Measurements from ENCODE around the gene DCD. TPM values are rescaled to one million over a fixed set of nuclear protein-coding genes. Genes with fewer than 3 reads are reported as not detected.

DCD gene
- polyA plus RNA-seq, 1 donor from 2014 or later, result not detected

DNA sequence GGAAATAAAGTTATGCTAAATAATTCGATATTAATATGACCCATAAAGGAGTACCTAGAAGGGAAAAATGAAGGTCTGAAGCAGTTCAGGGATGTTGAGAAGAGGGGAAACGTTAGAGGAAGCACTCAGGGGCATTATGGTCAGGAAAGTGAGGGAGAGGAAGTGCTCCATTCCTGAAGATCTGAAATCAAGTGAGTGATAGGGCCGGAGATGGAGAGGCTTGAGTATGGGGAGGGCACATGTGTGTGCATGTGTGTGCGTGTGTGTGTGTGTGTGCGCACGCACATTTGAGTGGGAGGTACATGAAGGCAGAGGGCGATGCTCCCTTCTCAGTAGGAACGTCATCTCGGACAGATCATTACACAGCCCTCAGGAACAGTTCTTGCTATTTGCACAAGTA is 4.9 kb upstream of the DCD start:
- TF ChIP-seq SMC3 (conservative IDR thresholded peaks at IDR 0.05; ENCODE audit: poor library complexity) (no peak), EZH2 (IDR thresholded peaks at IDR 0.05; ENCODE audit: borderline replicate concordance, insufficient read depth, low read length, poor library complexity, severe bottlenecking) (no peak), POLR2AphosphoS5 (IDR thresholded peaks at IDR 0.05) (no peak), REST (IDR thresholded peaks at IDR 0.05; ENCODE audit: borderline replicate concordance) (no peak), RAD21 (conservative IDR thresholded peaks at IDR 0.05) (no peak)

DNA sequence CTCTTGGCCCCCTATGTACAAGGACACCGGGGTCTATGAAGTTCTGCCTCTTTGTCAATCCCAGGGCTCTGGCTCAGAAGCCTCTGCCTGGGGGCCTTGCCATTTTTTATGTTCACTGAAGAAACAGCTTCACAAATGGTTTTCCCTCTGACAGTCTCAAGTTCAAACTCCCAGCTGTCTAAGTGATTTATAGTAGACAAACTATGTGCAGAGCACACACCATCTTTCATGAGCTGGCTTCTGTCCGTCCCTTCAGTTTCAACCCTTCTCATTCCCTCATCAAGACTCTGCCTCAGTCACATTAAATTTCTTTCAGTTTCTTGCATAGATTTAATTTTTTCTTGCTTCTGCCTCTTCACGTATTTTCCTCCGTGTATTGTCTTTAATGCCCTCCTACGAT is 2.7 kb upstream of the DCD start:
- Histone ChIP-seq H3K27ac (ENCODE audit: low read length) (no peak overlapping the region), H3K9me3 (ENCODE audit: low read length) (no peaks in the 10 kb centered on the region), H3K79me2 (replicated peaks; ENCODE audit: insufficient read depth, low read length) (no peaks in the 10 kb centered on the region), H3K9me2 (ENCODE audit: insufficient read depth, low read length) (no peaks in the 10 kb centered on the region), H3F3A (ENCODE audit: insufficient read depth, low read length, poor library complexity, severe bottlenecking) (no peaks in the 10 kb centered on the region), H3K9ac (ENCODE audit: low read length) (no peak overlapping the region), H3K27me3 (ENCODE audit: insufficient read depth, low read depth, low read length) (no peaks in the 10 kb centered on the region), H4K20me1 (ENCODE audit: insufficient read depth) (no peaks in the 10 kb centered on the region), H2AFZ (ENCODE audit: low read depth, low read length) (no peak overlapping the region), H3K4me3 (ENCODE audit: low read length) (no peak overlapping the region), H3K36me3 (ENCODE audit: insufficient read depth, low read length) (no peaks in the 10 kb centered on the region), H3K4me2 (ENCODE audit: low read length) (no peak overlapping the region)
- TF ChIP-seq, protein P1, sequence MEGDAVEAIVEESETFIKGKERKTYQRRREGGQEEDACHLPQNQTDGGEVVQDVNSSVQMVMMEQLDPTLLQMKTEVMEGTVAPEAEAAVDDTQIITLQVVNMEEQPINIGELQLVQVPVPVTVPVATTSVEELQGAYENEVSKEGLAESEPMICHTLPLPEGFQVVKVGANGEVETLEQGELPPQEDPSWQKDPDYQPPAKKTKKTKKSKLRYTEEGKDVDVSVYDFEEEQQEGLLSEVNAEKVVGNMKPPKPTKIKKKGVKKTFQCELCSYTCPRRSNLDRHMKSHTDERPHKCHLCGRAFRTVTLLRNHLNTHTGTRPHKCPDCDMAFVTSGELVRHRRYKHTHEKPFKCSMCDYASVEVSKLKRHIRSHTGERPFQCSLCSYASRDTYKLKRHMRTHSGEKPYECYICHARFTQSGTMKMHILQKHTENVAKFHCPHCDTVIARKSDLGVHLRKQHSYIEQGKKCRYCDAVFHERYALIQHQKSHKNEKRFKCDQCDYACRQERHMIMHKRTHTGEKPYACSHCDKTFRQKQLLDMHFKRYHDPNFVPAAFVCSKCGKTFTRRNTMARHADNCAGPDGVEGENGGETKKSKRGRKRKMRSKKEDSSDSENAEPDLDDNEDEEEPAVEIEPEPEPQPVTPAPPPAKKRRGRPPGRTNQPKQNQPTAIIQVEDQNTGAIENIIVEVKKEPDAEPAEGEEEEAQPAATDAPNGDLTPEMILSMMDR (IDR thresholded peaks at IDR 0.05; ENCODE audit: poor library complexity, severe bottlenecking), result no peak
- TF ChIP-seq EZH2 (IDR thresholded peaks at IDR 0.05; ENCODE audit: borderline replicate concordance, insufficient read depth, low read length, poor library complexity, severe bottlenecking) (no peak), SMC3 (conservative IDR thresholded peaks at IDR 0.05; ENCODE audit: poor library complexity) (no peak), RAD21 (conservative IDR thresholded peaks at IDR 0.05) (no peak), EP300 (conservative IDR thresholded peaks at IDR 0.05; ENCODE audit: poor library complexity, severe bottlenecking) (no peak), POLR2AphosphoS5 (IDR thresholded peaks at IDR 0.05) (no peak), REST (IDR thresholded peaks at IDR 0.05; ENCODE audit: borderline replicate concordance) (no peak), MXI1 (conservative IDR thresholded peaks at IDR 0.05; ENCODE audit: poor library complexity, severe bottlenecking) (no peak), TAF1 (IDR thresholded peaks at IDR 0.05; ENCODE audit: low read depth) (no peak)

More for the DNA sequence above, 4.9 kb upstream of the DCD start:
- Histone ChIP-seq H3K27me3 (ENCODE audit: insufficient read depth, low read depth, low read length) (no peaks in the 10 kb centered on the region), H4K20me1 (ENCODE audit: insufficient read depth) (no peaks in the 10 kb centered on the region), H3K9ac (ENCODE audit: low read length) (no peak overlapping the region), H3F3A (ENCODE audit: insufficient read depth, low read length, poor library complexity, severe bottlenecking) (no peaks in the 10 kb centered on the region), H3K27ac (ENCODE audit: low read length) (no peak overlapping the region), H2AFZ (ENCODE audit: low read depth, low read length) (no peak overlapping the region), H3K9me3 (ENCODE audit: low read length) (no peaks in the 10 kb centered on the region), H3K4me3 (ENCODE audit: low read length) (no peak overlapping the region), H3K79me2 (replicated peaks; ENCODE audit: insufficient read depth, low read length) (no peaks in the 10 kb centered on the region), H3K9me2 (ENCODE audit: insufficient read depth, low read length) (no peaks in the 10 kb centered on the region), H3K4me2 (ENCODE audit: low read length) (no peak overlapping the region), H3K36me3 (ENCODE audit: insufficient read depth, low read length) (no peaks in the 10 kb centered on the region)
